Hippocampal formation (tissue), 2 donors: Measurements from ENCODE around the gene FIGLA.
A peak's percentile ranks its signal among the peaks of the same experiment; 100 is the strongest.

Experiments used
- DNase-seq, 2 donors: peaks; one replicate each; lab custom pipeline; 2025; lab: John Stamatoyannopoulos, UW

FIGLA gene

GRCh38 chr2:70775141-70775540, 15.3 kb downstream of the FIGLA start:
- DNase-seq = no peak

DNA sequence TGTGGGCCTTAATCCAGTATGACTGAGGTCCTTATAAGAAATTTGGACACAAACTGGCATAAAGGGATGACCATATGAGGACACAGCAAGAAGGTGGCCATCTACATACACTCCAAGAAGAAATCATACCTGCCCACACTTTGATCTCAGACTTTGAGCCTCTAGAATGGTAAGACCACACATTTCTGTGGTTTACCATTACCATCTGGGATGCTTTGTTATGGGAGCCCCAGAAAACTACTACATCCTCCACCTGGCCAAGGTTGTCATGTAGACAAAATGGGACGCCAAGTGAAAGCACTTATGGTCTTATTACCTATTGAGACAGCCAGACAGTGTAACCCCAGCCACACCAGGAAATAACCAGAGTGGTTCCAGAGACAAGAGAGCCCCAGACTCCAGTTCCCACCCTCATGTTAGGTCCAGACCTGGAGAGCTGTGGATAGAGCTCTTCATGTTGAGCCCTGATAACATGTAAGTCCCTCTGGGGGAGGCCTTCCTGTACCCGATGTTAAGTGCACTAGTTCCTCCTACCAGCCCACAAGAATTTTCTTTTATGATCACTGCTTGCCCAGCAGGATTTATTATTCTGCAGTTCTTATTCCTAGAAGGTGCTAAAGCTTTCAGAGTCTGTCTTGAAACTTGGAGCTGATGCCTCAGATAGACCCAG, 17.8 kb downstream of the FIGLA start:
- DNase-seq = no peak

DNA sequence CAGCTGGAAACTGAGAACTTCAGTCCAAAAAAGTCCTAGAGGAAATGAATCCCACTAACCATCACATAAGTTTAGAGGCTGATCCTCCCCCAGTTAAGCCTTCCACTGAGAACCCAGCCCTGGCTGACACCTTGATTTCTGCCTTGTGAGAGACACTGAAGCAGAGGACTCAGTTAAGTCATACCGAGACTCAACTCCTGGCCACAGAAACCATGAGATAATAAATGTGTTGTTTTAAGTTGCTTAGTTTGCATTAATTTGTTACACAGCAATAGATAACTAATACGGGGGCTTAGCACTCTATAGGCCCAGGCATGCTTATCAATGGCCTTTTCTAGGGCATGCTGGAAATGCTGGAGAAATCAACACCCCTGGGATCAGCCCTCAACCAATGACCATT, 19.0 kb downstream of the FIGLA start:
- DNase-seq = no peak

DNA sequence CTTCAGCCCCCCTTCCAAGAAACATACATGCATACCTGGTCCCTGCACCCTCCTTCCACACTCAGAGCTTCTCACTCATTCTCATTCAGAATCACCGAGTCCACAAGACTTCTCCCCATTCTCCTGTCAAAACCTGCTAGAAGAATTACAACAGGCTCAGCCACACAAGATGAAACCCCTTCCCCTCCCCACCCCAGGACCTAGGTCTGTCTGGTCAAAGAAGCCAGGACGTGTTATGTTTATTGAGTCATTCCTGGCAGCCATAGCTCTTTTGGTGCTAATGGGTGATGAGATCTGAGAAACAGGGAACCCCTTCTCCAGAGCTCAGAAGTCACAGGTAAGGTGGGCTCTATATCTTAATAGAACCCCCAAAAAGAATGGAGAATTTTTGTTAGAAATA, 21.0 kb downstream of the FIGLA start:
- no peak for DNase-seq

GRCh38 chr2:70768590-70769085, 21.8 kb downstream of the FIGLA start:
- no peak for DNase-seq

GRCh38 chr2:70767699-70768589, 22.5 kb downstream of the FIGLA start, which contains the start of gene ADD2:
Gene ADD2, minus strand, starts transcription at chr2:70768200. Its CDS starts 61,792 bp downstream, at chr2:70706408.
- peak; percentile 19 to 22 for DNase-seq

GRCh38 chr2:70767079-70767698, 23.3 kb downstream of the FIGLA start:
- no peak for DNase-seq

- DNase-seq = no peak
These were observed 23.9 kb downstream of the FIGLA start for GRCh38 chr2:70766357-70767078.

GRCh38 chr2:70765507-70765906, 24.9 kb downstream of the FIGLA start:
- no peak for DNase-seq

GRCh38 chr2:70759446-70759845, 31.0 kb downstream of the FIGLA start:
- DNase-seq = no peak

- no peak for DNase-seq
These were observed 32.5 kb downstream of the FIGLA start for GRCh38 chr2:70757966-70758365.

GRCh38 chr2:70757360-70757759, 33.1 kb downstream of the FIGLA start:
- no peak for DNase-seq

GRCh38 chr2:70756128-70756527, 34.3 kb downstream of the FIGLA start:
- no peak for DNase-seq

- no peak for DNase-seq
These were observed 36.5 kb downstream of the FIGLA start for GRCh38 chr2:70753902-70754301.

DNA sequence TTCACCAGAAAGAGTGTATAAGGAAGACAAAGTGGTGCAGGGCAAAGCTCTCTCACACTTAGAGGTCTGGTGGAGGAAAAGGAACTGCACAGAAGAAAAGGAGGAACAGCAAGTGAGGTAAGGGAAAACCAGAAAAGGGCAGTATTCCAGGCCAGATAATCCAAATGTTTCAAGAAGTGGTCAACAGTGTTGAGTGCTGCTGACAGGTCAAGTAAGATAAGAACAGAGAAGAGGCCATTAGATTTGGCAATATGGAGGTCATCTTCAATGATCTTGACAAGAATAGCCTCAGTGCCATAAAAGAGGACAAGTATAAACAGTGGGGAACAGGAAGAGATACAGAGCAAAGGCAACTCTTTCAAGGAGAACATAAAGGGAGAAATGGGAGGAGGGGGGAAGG, 37.4 kb downstream of the FIGLA start:
- no peak for DNase-seq

- no peak for DNase-seq
These were observed 38.0 kb downstream of the FIGLA start for GRCh38 chr2:70752396-70752795.

- DNase-seq = no peak
These were observed 38.6 kb downstream of the FIGLA start for GRCh38 chr2:70751881-70752280.

DNA sequence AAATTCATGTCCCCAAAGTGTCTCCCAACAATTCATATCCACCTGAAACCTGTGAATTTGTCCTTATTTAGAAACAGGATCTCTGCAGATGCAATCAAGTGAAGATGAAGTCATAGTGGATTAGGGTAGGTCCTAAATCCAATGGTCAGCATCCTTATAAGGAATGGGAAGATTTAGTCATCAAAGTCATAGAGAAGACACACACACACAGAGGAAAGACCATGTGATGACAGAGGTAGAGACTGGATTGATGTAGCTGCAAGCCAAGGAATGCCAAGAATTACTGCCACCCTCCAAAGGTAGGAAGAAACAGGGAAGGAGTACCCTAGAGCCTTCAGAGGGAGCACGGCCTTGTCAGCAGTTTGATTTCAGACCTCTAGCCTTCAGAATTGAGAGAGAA, 40.1 kb downstream of the FIGLA start:
- no peak for DNase-seq

- DNase-seq = no peak
These were observed 42.2 kb downstream of the FIGLA start for GRCh38 chr2:70748002-70748784.

DNA sequence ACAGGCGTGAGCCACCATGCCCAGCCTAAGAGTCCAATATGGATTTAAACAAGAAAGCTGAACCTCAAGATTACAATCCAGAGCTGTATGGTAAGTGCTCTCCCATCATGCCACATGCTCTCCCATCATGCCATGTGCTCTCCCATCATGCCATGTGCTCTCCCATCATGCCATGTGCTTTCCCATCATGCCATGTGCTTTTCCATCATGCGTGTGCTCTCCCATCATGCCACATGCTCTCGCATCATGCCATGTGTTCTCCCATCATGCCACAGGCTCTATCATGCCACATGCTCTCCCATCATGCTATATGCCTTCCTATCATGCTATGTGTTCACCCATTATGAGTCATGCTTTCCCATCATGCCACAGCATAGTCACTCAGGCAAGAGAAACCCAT, 43.2 kb downstream of the FIGLA start:
- no peak for DNase-seq
